ENCODE data around the gene AUP1. TPM values are rescaled to one million over a fixed set of nuclear protein-coding genes. Genes with fewer than 3 reads are reported as not detected.

AUP1 gene
- polyA plus RNA-seq, 1 donor from 2014 or later: 153 TPM

- no peaks in the 10 kb centered on the region for H3K9me2 ChIP-seq (ENCODE audit: insufficient read depth, low read length)
- no peaks in the 10 kb centered on the region for H3K36me3 ChIP-seq (ENCODE audit: insufficient read depth, low read length)
- H3K27ac ChIP-seq (ENCODE audit: low read length): no peak overlapping the region
- no peaks in the 10 kb centered on the region for H3F3A ChIP-seq (ENCODE audit: insufficient read depth, low read length, poor library complexity, severe bottlenecking)
- H3K9me3 ChIP-seq (ENCODE audit: low read length): no peaks in the 10 kb centered on the region
- H3K4me3 ChIP-seq (ENCODE audit: low read length): no peak overlapping the region
- no peaks in the 10 kb centered on the region for H4K20me1 ChIP-seq (ENCODE audit: insufficient read depth)
- H2AFZ ChIP-seq (ENCODE audit: low read depth, low read length): no peak overlapping the region
- TF ChIP-seq SMC3 (conservative IDR thresholded peaks at IDR 0.05; ENCODE audit: poor library complexity) (no peak), REST (IDR thresholded peaks at IDR 0.05; ENCODE audit: borderline replicate concordance) (no peak), CTCF (IDR thresholded peaks at IDR 0.05; ENCODE audit: poor library complexity, severe bottlenecking) (no peak), MXI1 (conservative IDR thresholded peaks at IDR 0.05; ENCODE audit: poor library complexity, severe bottlenecking) (no peak), POLR2AphosphoS5 (IDR thresholded peaks at IDR 0.05) (no peak), EZH2 (IDR thresholded peaks at IDR 0.05; ENCODE audit: borderline replicate concordance, insufficient read depth, low read length, poor library complexity, severe bottlenecking) (no peak), EP300 (conservative IDR thresholded peaks at IDR 0.05; ENCODE audit: poor library complexity, severe bottlenecking) (no peak), RAD21 (conservative IDR thresholded peaks at IDR 0.05) (no peak), TAF1 (IDR thresholded peaks at IDR 0.05; ENCODE audit: low read depth) (no peak)
- H3K27me3 ChIP-seq (ENCODE audit: insufficient read depth, low read depth, low read length): peaks cover 64% of the 10 kb centered on the region
- no peak overlapping the region for H3K4me2 ChIP-seq (ENCODE audit: low read length)
- no peak overlapping the region for H3K9ac ChIP-seq (ENCODE audit: low read length)
- H3K79me2 ChIP-seq (replicated peaks; ENCODE audit: insufficient read depth, low read length): no peaks in the 10 kb centered on the region
Measured at GRCh38 chr2:74496997-74497776, 32.3 kb downstream of the AUP1 start.

GRCh38 chr2:74495440-74495839, 34.1 kb downstream of the AUP1 start:
- Histone ChIP-seq H3K4me3 (ENCODE audit: low read length) (no peak overlapping the region), H3K9me3 (ENCODE audit: low read length) (no peaks in the 10 kb centered on the region), H2AFZ (ENCODE audit: low read depth, low read length) (no peak overlapping the region), H3K27ac (ENCODE audit: low read length) (no peak overlapping the region), H3K9me2 (ENCODE audit: insufficient read depth, low read length) (no peaks in the 10 kb centered on the region), H3K27me3 (ENCODE audit: insufficient read depth, low read depth, low read length) (peaks cover 46% of the 10 kb centered on the region), H3K4me2 (ENCODE audit: low read length) (no peak overlapping the region), H4K20me1 (ENCODE audit: insufficient read depth) (no peaks in the 10 kb centered on the region), H3K36me3 (ENCODE audit: insufficient read depth, low read length) (no peaks in the 10 kb centered on the region), H3F3A (ENCODE audit: insufficient read depth, low read length, poor library complexity, severe bottlenecking) (no peaks in the 10 kb centered on the region), H3K9ac (ENCODE audit: low read length) (no peak overlapping the region), H3K79me2 (replicated peaks; ENCODE audit: insufficient read depth, low read length) (no peaks in the 10 kb centered on the region)
- no peak for TF ChIP-seq TAF1 (IDR thresholded peaks at IDR 0.05; ENCODE audit: low read depth)
- no peak for TF ChIP-seq SMC3 (conservative IDR thresholded peaks at IDR 0.05; ENCODE audit: poor library complexity)
- no peak for TF ChIP-seq POLR2AphosphoS5 (IDR thresholded peaks at IDR 0.05)
- no peak for TF ChIP-seq MXI1 (conservative IDR thresholded peaks at IDR 0.05; ENCODE audit: poor library complexity, severe bottlenecking)
- no peak for TF ChIP-seq REST (IDR thresholded peaks at IDR 0.05; ENCODE audit: borderline replicate concordance)
- TF ChIP-seq EP300 (conservative IDR thresholded peaks at IDR 0.05; ENCODE audit: poor library complexity, severe bottlenecking): no peak
- no peak for TF ChIP-seq CTCF (IDR thresholded peaks at IDR 0.05; ENCODE audit: poor library complexity, severe bottlenecking)
- no peak for TF ChIP-seq RAD21 (conservative IDR thresholded peaks at IDR 0.05)
- no peak for TF ChIP-seq EZH2 (IDR thresholded peaks at IDR 0.05; ENCODE audit: borderline replicate concordance, insufficient read depth, low read length, poor library complexity, severe bottlenecking)
